ENCODE measurements around the gene PAPPA2. TPM values are rescaled to one million over a fixed set of nuclear protein-coding genes. Genes with fewer than 3 reads are reported as not detected.

The PAPPA2 gene
- total and polyA plus RNA-seq, 2 of the 4 experiments (the other 2 are of a cell fraction), result 0.10 to 0.18 TPM

DNA sequence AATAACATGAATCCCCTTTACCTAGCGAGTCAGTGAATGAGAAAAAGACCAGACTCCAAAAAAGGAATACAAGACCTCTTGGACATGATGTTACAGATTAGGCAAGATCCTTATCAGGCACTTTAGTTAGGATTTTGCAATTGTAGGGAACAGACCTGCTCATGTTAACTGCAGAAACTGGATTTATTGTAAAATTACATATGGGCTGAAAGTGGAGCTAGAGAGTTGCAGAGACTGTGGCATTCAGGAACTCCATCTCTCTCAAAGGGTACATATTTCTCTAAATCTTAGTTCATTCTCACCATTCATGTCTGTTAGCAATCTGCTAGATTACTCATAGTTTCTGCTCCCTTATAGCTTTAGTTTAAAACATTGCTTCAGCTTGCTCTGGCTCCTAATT, 142.2 kb downstream of the PAPPA2 start:
- H3K14ac ChIP-seq (replicated peaks; ENCODE audit: low read depth, low read length), result no peak overlapping the region
- no peak overlapping the region for H3K23ac ChIP-seq (ENCODE audit: low read depth, low read length)
- H2AK5ac ChIP-seq (ENCODE audit: low read depth, low read length), result no peak overlapping the region
- H2BK120ac ChIP-seq (ENCODE audit: low read depth, low read length), result no peak overlapping the region
- H4K5ac ChIP-seq (ENCODE audit: low read depth, low read length), result no peak overlapping the region
- no peaks in the 10 kb centered on the region for H3K9me1 ChIP-seq (ENCODE audit: insufficient read depth, low read length)
- CTCF ChIA-PET, result no interaction called here
- H3K27me3 ChIP-seq (ENCODE audit: control insufficient read depth, insufficient read depth, low read length), result no peaks in the 10 kb centered on the region
- H3K9ac ChIP-seq (ENCODE audit: low read depth, low read length), result no peak overlapping the region
- H4K8ac ChIP-seq (ENCODE audit: low read depth in 2 of 2, low read length in 2 of 2), result no peak overlapping the region
- no peak overlapping the region for H3K4me3 ChIP-seq (ENCODE audit: insufficient read depth, low read depth, low read length)
- intact Hi-C loops (cut with micrococcal nuclease), result no loop called here
- H3K4ac ChIP-seq (ENCODE audit: low read depth, low read length), result no peak overlapping the region
- dilution Hi-C loops (cut with HindIII; ENCODE audit: low sequenced_read_pairs, unreplicated experiment), result no loop called here
- ATAC-seq (ENCODE audit: low read depth) (no peak), DNase-seq (no peak)
- H3K36me3 ChIP-seq (ENCODE audit: control insufficient read depth, insufficient read depth, low read length), result no peaks in the 10 kb centered on the region
- H3K56ac ChIP-seq (ENCODE audit: extremely low read depth, insufficient read depth, low read length), result no peak overlapping the region
- no TSS peak for BruUV-seq (replicated peaks)
- no peaks in the 10 kb centered on the region for H3K4me1 ChIP-seq (ENCODE audit: control insufficient read depth, insufficient read depth, low read length)
- H2BK5ac ChIP-seq (ENCODE audit: low read depth, low read length, poor library complexity, severe bottlenecking), result no peak overlapping the region
- WGBS, 2 experiments (ENCODE audit: extremely low coverage in 2 of 2, insufficient read length in 1 of 2), result no CpG with 5 or more reads among the region's 1 CpG
- no peaks in the 10 kb centered on the region for H3K9me3 ChIP-seq (ENCODE audit: control insufficient read depth, insufficient read depth, low read length)
- no peak overlapping the region for H3K4me2 ChIP-seq (ENCODE audit: low read depth, low read length)
- no peak overlapping the region for H3K27ac ChIP-seq (ENCODE audit: insufficient read depth, low read length)
- H4K91ac ChIP-seq (ENCODE audit: insufficient read depth, low read depth, low read length), result no peak overlapping the region
- no peak overlapping the region for H2BK20ac ChIP-seq (ENCODE audit: low read depth, low read length)
- TF ChIP-seq MAZ (IDR thresholded peaks at IDR 0.05; ENCODE audit: borderline replicate concordance, low read depth, low read length) (no peak), NFE2L2 (IDR thresholded peaks at IDR 0.05; ENCODE audit: low read depth, low read length) (no peak), MXI1 (IDR thresholded peaks at IDR 0.05; ENCODE audit: borderline replicate concordance, low read depth, low read length) (no peak), RAD21 (IDR thresholded peaks at IDR 0.05; ENCODE audit: low read length) (no peak), FOS (IDR thresholded peaks at IDR 0.05; ENCODE audit: low read depth, low read length) (no peak), RCOR1 (IDR thresholded peaks at IDR 0.05; ENCODE audit: insufficient replicate concordance, low read length) (no peak), SMC3 (IDR thresholded peaks at IDR 0.05; ENCODE audit: low read depth, low read length) (no peak), BHLHE40 (IDR thresholded peaks at IDR 0.05; ENCODE audit: low read depth, low read length) (no peak), MAFK (IDR thresholded peaks at IDR 0.05; ENCODE audit: low read depth, low read length) (no peak)
- TF ChIP-seq, protein P1, sequence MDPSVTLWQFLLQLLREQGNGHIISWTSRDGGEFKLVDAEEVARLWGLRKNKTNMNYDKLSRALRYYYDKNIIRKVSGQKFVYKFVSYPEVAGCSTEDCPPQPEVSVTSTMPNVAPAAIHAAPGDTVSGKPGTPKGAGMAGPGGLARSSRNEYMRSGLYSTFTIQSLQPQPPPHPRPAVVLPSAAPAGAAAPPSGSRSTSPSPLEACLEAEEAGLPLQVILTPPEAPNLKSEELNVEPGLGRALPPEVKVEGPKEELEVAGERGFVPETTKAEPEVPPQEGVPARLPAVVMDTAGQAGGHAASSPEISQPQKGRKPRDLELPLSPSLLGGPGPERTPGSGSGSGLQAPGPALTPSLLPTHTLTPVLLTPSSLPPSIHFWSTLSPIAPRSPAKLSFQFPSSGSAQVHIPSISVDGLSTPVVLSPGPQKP (IDR thresholded peaks at IDR 0.05; ENCODE audit: borderline replicate concordance, low read depth, low read length), result no peak
- TF ChIP-seq, protein P2, sequence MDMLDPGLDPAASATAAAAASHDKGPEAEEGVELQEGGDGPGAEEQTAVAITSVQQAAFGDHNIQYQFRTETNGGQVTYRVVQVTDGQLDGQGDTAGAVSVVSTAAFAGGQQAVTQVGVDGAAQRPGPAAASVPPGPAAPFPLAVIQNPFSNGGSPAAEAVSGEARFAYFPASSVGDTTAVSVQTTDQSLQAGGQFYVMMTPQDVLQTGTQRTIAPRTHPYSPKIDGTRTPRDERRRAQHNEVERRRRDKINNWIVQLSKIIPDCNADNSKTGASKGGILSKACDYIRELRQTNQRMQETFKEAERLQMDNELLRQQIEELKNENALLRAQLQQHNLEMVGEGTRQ (IDR thresholded peaks at IDR 0.05; ENCODE audit: low read depth, low read length), result no peak
- no peaks in the 10 kb centered on the region for H3K79me1 ChIP-seq (ENCODE audit: low read depth in 1 of 2, low read length in 2 of 2)
- no peak overlapping the region for H3K18ac ChIP-seq (ENCODE audit: low read depth, low read length)
- no peak overlapping the region for H2AK9ac ChIP-seq (replicated peaks; ENCODE audit: low read depth, low read length, poor library complexity)
- in situ Hi-C loops (cut with MboI; ENCODE audit: low sequenced_read_pairs), result no loop called here
- H2AFZ ChIP-seq (replicated peaks; ENCODE audit: low read length, poor library complexity), result no peak overlapping the region
- POLR2A ChIA-PET (ENCODE audit: unreplicated experiment), result no interaction called here
- no peaks in the 10 kb centered on the region for H4K20me1 ChIP-seq (ENCODE audit: insufficient read depth, low read length)
- no peak overlapping the region for H2BK15ac ChIP-seq (ENCODE audit: low read depth, low read length)
